Neural progenitor cell (in vitro differentiated cells): ENCODE measurements around the gene PTPRJ.

ENCODE experiments used
- EZH2 ChIP-seq: fragments of 200-600 bp; sonication (generic); IDR thresholded peaks from 2 replicates; pipeline ENCODE4 v1.6.1; 2017; ENCODE audit warnings: antibody characterized with exemption, mild to moderate bottlenecking, moderate library complexity
- TF ChIP-seq, protein P1 (sequence below): fragments of 200-600 bp; sonication (generic); IDR thresholded peaks from 2 replicates; pipeline ENCODE4 v1.5.1; 2017; ENCODE audit warnings: antibody characterized with exemption, mild to moderate bottlenecking

DNA sequence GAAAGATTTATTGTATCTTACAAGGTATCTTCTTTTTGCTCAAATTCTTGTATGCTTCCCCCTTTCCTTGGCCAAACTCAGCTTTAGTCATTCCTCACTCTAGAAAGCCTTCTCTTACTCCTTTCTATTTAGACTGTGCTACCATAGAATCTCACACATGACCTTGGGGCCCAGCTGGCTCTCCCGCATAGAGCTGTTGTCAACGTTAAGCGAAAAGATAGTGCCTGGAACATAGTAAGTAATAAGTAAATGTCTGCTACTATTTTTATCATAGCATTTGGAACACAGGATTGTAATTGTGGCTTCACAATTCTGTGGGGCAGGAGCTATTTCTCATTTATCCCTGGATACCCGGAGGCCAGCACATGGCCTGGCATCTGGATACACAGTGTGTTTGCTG is 197.3 kb downstream of the PTPRJ start:
- TF ChIP-seq, protein P1, sequence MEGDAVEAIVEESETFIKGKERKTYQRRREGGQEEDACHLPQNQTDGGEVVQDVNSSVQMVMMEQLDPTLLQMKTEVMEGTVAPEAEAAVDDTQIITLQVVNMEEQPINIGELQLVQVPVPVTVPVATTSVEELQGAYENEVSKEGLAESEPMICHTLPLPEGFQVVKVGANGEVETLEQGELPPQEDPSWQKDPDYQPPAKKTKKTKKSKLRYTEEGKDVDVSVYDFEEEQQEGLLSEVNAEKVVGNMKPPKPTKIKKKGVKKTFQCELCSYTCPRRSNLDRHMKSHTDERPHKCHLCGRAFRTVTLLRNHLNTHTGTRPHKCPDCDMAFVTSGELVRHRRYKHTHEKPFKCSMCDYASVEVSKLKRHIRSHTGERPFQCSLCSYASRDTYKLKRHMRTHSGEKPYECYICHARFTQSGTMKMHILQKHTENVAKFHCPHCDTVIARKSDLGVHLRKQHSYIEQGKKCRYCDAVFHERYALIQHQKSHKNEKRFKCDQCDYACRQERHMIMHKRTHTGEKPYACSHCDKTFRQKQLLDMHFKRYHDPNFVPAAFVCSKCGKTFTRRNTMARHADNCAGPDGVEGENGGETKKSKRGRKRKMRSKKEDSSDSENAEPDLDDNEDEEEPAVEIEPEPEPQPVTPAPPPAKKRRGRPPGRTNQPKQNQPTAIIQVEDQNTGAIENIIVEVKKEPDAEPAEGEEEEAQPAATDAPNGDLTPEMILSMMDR, result no peak
- TF ChIP-seq EZH2, result no peak
